Fibroblast of the aortic adventitia (primary cell): ENCODE results near the gene AKAP13. TPM values are rescaled to one million over a fixed set of nuclear protein-coding genes. Genes with fewer than 3 reads are reported as not detected.

ENCODE experiments used
- DNase-seq: peaks from one replicate; pipeline ENCODE4 v3.0.0-alpha.2; 2010; ENCODE audit warnings: low read depth
- H3K4me3 ChIP-seq: 2 replicates; pipeline ENCODE4 v1.5.1; 2011; ENCODE audit warnings: low read depth, mild to moderate bottlenecking, control low read depth, low read length, moderate library complexity
- total RNA-seq: library from RNA; depleted of rRNA; stranded (reverse); fragments of >200 nt; gene quantifications from 2 replicates; pipeline ENCODE4 v1.2.3, GENCODE V29; 2012; ENCODE audit warnings: low replicate concordance
- TF ChIP-seq, protein P1 (sequence below): IDR thresholded peaks from 2 replicates; pipeline ENCODE4 v1.5.1; 2011; ENCODE audit warnings: mild to moderate bottlenecking, low read length, control low read depth, inconsistent platforms; ENCODE audit not compliant: insufficient read depth

Gene AKAP13
- total RNA-seq, 1 donor, result 89.9 TPM

- H3K4me3 ChIP-seq, result no peak overlapping the region
- peak; percentile 60 for DNase-seq
Observed at GRCh38 chr15:85614059-85614458, 233.7 kb downstream of the AKAP13 start.

DNA sequence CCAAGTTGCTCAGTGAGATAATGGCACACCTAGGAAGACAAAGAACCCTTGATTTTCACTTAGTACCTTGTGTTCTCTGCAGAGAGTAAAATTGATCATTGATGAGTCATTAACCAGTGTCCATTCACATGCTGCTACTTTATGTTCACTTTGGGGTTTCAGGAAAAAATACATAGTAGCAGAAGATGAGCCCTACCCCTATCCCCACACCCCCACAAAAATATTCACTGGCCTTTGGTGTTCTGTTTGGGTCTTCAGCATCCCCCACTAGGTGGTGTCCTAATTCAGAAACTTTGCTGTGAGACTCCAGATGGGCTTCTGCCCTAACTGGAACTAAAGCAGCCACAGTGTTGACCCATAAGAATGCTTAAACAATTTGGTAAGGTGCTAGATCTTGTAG is 235.5 kb downstream of the AKAP13 start:
- TF ChIP-seq, protein P1, sequence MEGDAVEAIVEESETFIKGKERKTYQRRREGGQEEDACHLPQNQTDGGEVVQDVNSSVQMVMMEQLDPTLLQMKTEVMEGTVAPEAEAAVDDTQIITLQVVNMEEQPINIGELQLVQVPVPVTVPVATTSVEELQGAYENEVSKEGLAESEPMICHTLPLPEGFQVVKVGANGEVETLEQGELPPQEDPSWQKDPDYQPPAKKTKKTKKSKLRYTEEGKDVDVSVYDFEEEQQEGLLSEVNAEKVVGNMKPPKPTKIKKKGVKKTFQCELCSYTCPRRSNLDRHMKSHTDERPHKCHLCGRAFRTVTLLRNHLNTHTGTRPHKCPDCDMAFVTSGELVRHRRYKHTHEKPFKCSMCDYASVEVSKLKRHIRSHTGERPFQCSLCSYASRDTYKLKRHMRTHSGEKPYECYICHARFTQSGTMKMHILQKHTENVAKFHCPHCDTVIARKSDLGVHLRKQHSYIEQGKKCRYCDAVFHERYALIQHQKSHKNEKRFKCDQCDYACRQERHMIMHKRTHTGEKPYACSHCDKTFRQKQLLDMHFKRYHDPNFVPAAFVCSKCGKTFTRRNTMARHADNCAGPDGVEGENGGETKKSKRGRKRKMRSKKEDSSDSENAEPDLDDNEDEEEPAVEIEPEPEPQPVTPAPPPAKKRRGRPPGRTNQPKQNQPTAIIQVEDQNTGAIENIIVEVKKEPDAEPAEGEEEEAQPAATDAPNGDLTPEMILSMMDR, result peak; percentile 56
- no peak overlapping the region for H3K4me3 ChIP-seq
- peak; percentile 62 for DNase-seq

More at GRCh38 chr15:85614059-85614458, 233.7 kb downstream of the AKAP13 start:
- TF ChIP-seq, protein P1, result no peak

GRCh38 chr15:85616549-85617110 is 236.2 kb downstream of the AKAP13 start:
- TF ChIP-seq, protein P1, result no peak
- H3K4me3 ChIP-seq, result no peak overlapping the region
- peak; percentile 83 for DNase-seq

GRCh38 chr15:85618228-85618505 is 237.8 kb downstream of the AKAP13 start:
- TF ChIP-seq, protein P1, result no peak
- DNase-seq, result no peak
- no peak overlapping the region for H3K4me3 ChIP-seq

- TF ChIP-seq, protein P1, result no peak
- peak; percentile 97 for DNase-seq
- H3K4me3 ChIP-seq, result peak overlapping the region; percentile 82
Observed at GRCh38 chr15:85618956-85619491, 238.6 kb downstream of the AKAP13 start.

DNA sequence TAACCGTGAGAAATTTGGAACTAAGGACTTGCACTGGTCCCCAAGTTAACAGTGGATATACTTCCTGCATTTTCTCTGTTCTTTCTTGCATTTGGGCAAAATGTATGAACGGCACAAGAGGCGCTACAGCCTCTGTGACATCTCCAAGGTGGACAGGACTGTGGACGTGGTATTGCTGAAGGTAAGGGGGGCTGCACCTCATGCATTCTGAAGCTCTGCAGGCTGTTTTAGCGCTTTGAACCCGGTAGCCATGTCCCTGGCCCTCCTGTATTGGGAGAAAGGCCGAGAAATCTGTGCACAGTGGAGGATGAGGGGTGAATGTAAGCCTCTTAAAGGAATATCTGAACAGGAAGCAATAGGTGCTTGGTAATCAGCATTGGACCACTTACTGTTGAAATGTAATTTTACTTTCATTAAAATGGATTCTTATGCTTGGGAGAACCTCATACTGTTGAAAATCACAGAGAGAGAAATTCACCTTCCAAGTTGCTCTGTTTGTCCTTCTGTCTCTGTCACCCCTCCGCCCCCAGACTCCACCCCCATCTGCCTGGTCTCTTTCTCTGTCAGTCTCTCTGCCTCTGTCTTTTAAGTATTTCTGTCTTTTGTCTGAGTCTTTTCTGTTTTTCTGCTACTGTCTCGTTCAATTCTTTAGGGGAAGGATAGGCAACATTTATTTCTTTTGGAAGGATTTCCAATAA is 239.7 kb downstream of the AKAP13 start:
- DNase-seq, result peak; percentile 20
- peak overlapping the region; percentile 82 for H3K4me3 ChIP-seq
- TF ChIP-seq, protein P1, result peak; percentile 34

DNA sequence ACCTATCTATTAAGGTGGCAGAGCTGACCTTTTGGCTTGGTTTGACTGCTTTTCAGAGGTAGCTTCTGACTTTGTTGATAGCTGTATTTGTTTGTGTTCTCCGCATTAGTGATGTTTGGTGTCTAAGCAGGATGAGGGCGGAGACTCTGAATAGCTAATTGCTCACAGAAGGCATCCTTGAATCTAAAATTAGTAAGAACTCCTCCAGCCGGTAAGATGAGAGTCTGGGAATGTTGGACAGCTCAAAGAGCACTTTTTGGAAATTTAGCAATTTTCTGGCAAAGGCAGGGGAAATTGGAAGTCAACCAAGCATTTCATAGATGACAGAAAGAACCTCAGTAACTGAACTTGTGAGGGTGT is 240.3 kb downstream of the AKAP13 start:
- DNase-seq, result peak; percentile 86
- H3K4me3 ChIP-seq, result peak overlapping the region; percentile 82
- TF ChIP-seq, protein P1, result no peak
